ENCODE results near the gene BRAF. TPM values are rescaled to one million over a fixed set of nuclear protein-coding genes. Genes with fewer than 3 reads are reported as not detected.
A peak's percentile ranks its signal among the peaks of the same experiment; 100 is the strongest.

BRAF gene
- total and polyA plus RNA-seq, 2 donors (not counting 3 experiments of a cell fraction or from before 2014, with no cell fraction given), result 6.6 to 26.2 TPM

GRCh38 chr7:140726281-140726680 lies 198.4 kb downstream of the BRAF start:
- intact Hi-C loops (cut with micrococcal nuclease) (no loop called here), dilution Hi-C loops (cut with MboI; ENCODE audit: extremely low pct_ligation_motif_present, low sequenced_read_pairs) (no loop called here)
- Histone ChIP-seq H3K79me2 (ENCODE audit: control insufficient read depth, insufficient read depth, low read length) (no peaks in the 10 kb centered on the region), H4K20me1 (replicated peaks; ENCODE audit: control insufficient read depth, extremely low read depth, insufficient read depth, low read length) (no peaks in the 10 kb centered on the region), H3K4me1 (ENCODE audit: control insufficient read depth, extremely low read depth, insufficient read depth, low read length) (no peaks in the 10 kb centered on the region), H3K27ac (ENCODE audit: insufficient read depth, low read depth, low read length) (no peak overlapping the region), H3K9me3 (replicated peaks; ENCODE audit: control insufficient read depth, insufficient read depth, low read length) (no peaks in the 10 kb centered on the region), H3K36me3 (ENCODE audit: control insufficient read depth in 2 of 2, extremely low read depth in 1 of 2, insufficient read depth in 2 of 2, low read length in 2 of 2) (no peaks in the 10 kb centered on the region), H3K9ac (replicated peaks; ENCODE audit: extremely low read depth, insufficient read depth, low read length) (no peak overlapping the region), H3K4me2 (ENCODE audit: insufficient read depth, low read length) (no peak overlapping the region), H3K9me1 (replicated peaks; ENCODE audit: control insufficient read depth, extremely low read depth, insufficient read depth, low read length) (no peaks in the 10 kb centered on the region), H3K4me3 (replicated peaks in 1 of 3; ENCODE audit: insufficient read depth in 1 of 3, low read depth in 1 of 3, low read length in 3 of 3) (no peak overlapping the region), H3K27me3 (ENCODE audit: control insufficient read depth in 2 of 2, insufficient read depth in 2 of 2, low read length in 2 of 2) (no peaks in the 10 kb centered on the region), H2AFZ (ENCODE audit: low read depth, low read length) (no peak overlapping the region)
- DNase-seq (ENCODE audit: low read depth, low spot score), result peak; percentile 7
- no TSS peak for BruUV-seq (replicated peaks)
- TF ChIP-seq MAX (IDR thresholded peaks at IDR 0.05; ENCODE audit: insufficient read depth, insufficient read length), result no peak
- no peak for TF ChIP-seq JUN (IDR thresholded peaks at IDR 0.05; ENCODE audit: borderline replicate concordance, insufficient read depth, insufficient read length, low read depth)
- TF ChIP-seq MYC (IDR thresholded peaks at IDR 0.05; ENCODE audit: low read depth, low read length), result no peak
- TF ChIP-seq GATA2 (IDR thresholded peaks at IDR 0.05; ENCODE audit: insufficient read depth, insufficient read length, low read depth, low read length), result no peak
- no peak for TF ChIP-seq POLR2AphosphoS5 (IDR thresholded peaks at IDR 0.05; ENCODE audit: insufficient read depth, low read depth, low read length)
- no peak for TF ChIP-seq EZH2 (IDR thresholded peaks at IDR 0.05; ENCODE audit: borderline replicate concordance, low read depth, low read length, severe bottlenecking)
- no peak for TF ChIP-seq POLR2A (IDR thresholded peaks at IDR 0.05; ENCODE audit: low read depth, low read length)
- TF ChIP-seq FOS (IDR thresholded peaks at IDR 0.05; ENCODE audit: borderline replicate concordance, insufficient read depth, low read length), result no peak
- TF ChIP-seq, protein P1, sequence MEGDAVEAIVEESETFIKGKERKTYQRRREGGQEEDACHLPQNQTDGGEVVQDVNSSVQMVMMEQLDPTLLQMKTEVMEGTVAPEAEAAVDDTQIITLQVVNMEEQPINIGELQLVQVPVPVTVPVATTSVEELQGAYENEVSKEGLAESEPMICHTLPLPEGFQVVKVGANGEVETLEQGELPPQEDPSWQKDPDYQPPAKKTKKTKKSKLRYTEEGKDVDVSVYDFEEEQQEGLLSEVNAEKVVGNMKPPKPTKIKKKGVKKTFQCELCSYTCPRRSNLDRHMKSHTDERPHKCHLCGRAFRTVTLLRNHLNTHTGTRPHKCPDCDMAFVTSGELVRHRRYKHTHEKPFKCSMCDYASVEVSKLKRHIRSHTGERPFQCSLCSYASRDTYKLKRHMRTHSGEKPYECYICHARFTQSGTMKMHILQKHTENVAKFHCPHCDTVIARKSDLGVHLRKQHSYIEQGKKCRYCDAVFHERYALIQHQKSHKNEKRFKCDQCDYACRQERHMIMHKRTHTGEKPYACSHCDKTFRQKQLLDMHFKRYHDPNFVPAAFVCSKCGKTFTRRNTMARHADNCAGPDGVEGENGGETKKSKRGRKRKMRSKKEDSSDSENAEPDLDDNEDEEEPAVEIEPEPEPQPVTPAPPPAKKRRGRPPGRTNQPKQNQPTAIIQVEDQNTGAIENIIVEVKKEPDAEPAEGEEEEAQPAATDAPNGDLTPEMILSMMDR (IDR thresholded peaks at IDR 0.05; ENCODE audit: extremely low read depth in 1 of 2, insufficient read depth in 1 of 2, low read depth in 1 of 2, low read length in 2 of 2), result no peak
- ChIA-PET CTCF (interaction anchor here (0.8 to 1.8 kb wide), 7 partner anchors 12 to 807 kb away, joined by 3 to 5 read pairs (median 3); no protein-coding TSS in a partner anchor), POLR2A (no interaction called here)
- no peak for FAIRE-seq

All from endothelial cell of umbilical vein (primary cell).